CD4-positive, alpha-beta T cell treated with Interleukin-21 for 1 hour (primary cell): ENCODE data around the gene NQO2.
A peak's percentile ranks its signal among the peaks of the same experiment; 100 is the strongest.
"Not testable (repeated sequence)": the region's sequence is repeated elsewhere in the genome, so short reads cannot be mapped to it uniquely, and the experiment has no call there.

Source experiments
- DNase-seq: peaks from one replicate; pipeline ENCODE4 v3.0.0-alpha.2; 2020

Gene NQO2

GRCh38 chr6:2990248-2990931, 9.3 kb upstream of the NQO2 start:
- DNase-seq, result peak; percentile 34

GRCh38 chr6:2990932-2991506, 8.7 kb upstream of the NQO2 start:
- DNase-seq, result peak; percentile 12

- no peak for DNase-seq
Observed at GRCh38 chr6:2992330-2992979, 7.2 kb upstream of the NQO2 start.

DNA sequence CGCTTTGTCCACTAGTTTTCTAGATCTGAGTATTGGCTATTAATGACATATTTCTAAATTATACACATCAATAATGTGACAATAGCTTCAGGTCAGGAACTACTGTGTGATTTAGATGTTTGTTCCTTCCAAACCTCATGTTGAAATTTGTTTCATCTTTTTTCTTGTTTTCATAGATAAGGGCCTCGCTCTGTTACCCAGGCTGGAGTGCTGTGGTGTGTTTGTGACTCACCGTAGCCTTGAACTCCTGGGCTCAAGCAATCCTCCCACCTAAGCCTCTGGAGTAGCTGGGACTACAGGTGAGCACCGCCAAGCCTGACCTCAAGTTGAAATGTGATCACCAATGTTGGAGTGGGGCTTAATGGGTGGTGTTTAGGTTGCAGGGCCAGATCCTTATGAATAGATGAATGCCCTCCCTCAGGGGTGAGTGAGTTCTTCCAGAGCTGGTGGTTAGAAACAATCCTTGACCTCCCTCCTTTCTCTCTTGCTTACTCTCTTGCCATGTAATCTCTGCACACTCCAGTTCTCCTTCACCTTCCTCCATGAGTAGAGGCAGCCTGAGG, 5.9 kb upstream of the NQO2 start:
- no peak for DNase-seq

- peak; percentile 77 for DNase-seq
Observed at GRCh38 chr6:2998249-2998997, 1.3 kb upstream of the NQO2 start.

- no peak for DNase-seq
Observed at GRCh38 chr6:2998998-2999617, 586 bp upstream of the NQO2 start.

DNA sequence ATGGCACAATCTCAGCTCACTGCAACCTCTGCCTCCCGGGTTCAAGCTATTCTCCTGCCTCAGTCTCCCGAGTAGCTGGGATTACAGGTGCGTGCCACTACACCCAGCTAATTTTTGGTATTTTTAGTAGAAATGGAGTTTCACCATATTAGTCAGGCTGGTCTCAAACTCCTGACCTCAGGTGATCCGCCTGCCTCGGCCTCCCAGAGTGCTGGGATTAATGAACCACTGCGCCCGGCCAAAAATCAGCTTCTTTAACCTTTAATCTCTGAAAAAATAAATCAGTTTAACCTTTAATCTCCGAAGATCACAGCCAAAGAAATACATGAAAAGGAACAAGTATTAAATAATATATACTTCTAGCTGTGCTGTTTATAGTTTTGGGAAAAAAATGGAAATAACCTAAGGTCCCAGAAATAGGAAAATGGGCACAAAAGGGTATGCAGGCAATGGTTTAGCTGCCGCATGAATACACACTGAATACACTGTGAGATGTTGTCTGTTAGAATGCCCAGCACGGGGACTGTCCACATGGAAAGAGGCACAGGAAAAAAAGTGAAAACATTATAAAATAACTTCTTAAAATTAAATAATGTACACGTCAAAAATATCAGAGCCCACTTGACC, 1.6 kb downstream of the NQO2 start:
- no peak for DNase-seq

- peak; percentile 71 for DNase-seq
Observed at GRCh38 chr6:3001773-3002293, 2.1 kb downstream of the NQO2 start.

GRCh38 chr6:3003226-3003625, 3.5 kb downstream of the NQO2 start:
- DNase-seq, result not testable (repeated sequence)

- DNase-seq, result no peak
Observed at GRCh38 chr6:3005077-3005476, 5.4 kb downstream of the NQO2 start.

- DNase-seq, result no peak
Observed at GRCh38 chr6:3005874-3006273, 6.2 kb downstream of the NQO2 start.

GRCh38 chr6:3006476-3006875, 6.8 kb downstream of the NQO2 start:
- no peak for DNase-seq

DNA sequence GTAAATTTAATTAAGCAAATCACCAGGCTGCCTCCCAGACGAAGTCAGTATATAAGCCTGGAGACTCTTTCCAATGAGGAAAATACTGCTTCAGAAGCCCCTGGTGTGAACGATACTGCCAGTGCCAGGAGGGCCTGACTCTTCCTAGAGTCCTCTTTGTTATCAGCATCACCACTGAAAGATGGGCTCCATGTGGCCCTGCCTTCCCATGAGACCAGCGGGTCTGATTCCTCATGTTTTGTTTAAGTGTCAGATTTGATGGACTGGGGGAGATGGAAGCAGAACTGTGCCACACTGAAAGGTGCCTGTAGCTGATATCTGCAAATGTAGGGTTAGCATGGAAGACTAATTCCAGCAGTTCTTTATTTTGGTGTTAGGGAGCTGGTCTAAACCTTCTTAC, 7.9 kb downstream of the NQO2 start:
- no peak for DNase-seq

DNA sequence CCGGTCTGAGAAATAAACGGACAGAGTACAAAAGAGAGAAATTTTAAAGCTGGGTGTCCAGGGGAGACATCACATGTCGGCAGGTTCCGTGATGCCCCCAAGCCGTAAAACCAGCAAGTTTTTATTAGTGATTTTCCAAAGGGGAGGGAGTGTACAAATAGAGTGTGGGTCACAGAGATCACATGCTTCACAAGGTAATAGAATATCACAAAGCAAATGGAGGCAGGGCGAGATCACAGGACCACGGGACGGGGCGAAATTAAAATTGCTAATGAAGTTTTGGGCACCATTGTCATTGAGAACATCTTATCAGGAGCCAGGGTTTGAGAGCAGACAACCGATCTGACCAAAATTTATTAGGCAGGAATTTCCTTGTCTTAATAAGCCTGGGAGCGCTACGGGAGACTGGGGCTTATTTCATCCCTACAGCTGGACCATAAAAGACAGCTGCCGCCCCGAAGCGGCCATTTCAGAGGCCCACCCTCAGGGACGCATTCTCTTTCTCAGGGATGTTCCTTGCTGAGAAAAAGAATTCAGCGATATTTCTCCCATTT, 9.1 kb downstream of the NQO2 start:
- DNase-seq, result not testable (repeated sequence)

DNA sequence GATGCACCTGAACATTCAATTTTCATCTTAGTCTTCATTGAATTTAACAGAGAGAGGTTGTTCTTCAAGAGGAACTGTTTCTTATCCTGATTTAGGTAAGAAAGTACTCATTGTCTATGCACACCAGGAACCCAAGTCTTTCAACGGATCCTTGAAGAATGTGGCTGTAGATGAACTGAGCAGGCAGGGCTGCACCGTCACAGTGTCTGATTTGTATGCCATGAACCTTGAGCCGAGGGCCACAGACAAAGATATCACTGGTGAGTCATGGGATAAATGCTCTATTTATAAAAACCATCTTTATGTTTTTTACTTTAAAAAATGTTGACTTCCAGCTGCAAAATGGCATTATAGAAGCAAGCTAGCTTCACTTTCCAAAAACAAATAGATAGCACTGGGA, 10.2 kb downstream of the NQO2 start:
- no peak for DNase-seq

DNA sequence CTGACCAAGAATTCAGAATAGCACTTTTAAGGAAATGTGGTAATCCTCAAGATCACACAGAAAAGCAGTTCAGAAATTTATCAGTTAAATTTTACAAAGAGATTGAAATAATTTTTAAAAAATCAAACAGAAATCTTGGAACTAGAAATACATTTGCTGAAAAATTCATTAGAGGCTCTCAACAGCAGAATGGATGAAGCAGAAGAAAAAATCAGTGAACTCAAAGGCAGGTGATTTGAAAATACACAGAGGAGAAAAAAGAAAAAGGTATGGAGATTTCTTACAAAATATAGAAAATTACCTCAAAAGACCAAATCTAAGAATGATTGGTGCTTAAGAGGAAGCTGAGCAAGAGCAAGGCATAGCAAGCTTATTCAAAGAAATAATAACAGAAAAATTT, 11.5 kb downstream of the NQO2 start:
- DNase-seq, result no peak

- DNase-seq, result no peak
Observed at GRCh38 chr6:3011592-3011991, 11.9 kb downstream of the NQO2 start.

DNA sequence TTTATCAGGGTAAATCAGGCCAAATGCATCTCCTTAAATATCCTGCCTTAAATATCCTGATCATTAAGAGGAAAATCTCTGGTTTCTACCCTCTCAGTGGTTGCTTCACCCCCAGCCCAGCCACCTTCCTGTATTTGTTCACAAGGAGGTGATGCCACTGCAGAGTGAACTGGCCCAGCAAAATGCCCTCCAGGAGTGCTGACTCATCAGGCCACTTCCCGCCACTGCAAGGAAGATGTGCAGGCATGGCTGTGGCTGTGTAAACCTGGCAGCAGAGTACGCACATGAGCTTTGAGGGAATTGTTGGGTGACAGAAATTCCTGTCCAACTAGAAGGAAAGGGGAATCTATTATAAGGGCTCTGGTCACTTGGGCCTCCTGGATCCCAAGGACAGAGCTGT, 13.8 kb downstream of the NQO2 start:
- DNase-seq, result no peak

DNA sequence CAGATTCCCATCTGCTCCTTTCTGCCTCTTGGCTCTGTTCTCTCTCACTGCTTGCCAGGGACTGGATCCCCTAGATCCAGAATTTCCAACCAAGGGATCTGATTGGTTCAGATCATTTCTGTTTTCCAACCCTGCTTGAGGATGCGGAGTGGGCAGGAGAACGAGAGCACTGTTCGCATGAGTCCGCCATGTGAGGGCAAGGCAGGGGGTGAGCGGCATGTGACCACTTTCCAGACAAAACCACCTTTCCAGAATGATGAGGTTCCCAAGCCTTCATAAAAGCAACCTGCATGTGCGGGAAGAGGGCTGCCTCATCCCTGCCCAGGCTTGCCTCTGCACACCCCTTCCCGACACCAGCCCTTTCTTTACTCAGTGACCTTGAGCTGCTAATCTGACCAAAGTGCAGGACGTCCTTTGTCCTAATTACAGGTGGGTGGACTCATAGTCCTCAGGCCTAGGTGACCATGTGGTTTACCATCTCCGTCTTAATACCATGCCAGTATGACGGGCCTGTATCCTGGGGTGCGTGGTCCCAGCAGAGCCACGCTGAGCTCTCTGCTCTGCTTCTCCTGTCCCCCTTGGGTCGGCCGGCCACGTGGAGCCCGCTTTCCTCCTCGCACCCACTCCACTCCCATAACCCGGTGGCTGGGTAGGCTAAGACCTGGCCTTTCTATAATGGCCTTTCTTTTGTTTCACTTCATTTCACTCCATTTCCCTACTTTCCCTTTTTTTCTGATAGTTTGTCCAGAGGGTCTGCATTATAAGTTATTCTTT, 14.4 kb downstream of the NQO2 start:
- no peak for DNase-seq

DNA sequence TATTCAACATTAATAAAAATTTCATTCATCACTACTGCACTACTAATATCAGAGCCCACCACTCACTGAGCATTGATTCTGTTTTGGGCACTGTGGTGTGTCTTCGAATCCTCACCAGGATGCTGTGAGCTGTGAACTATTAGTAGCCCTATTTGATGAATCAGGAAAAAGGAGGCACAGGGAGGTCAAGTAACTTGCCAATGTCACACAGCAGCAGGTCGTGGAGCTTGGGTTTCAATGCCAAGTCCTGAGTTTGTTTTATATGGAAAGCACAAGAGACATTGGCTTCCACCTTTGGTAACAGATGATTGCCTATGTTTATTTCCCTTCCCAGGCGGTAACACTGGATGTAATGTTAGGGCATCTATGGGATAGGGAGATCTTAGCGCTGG, 15.0 kb downstream of the NQO2 start:
- DNase-seq, result no peak

DNA sequence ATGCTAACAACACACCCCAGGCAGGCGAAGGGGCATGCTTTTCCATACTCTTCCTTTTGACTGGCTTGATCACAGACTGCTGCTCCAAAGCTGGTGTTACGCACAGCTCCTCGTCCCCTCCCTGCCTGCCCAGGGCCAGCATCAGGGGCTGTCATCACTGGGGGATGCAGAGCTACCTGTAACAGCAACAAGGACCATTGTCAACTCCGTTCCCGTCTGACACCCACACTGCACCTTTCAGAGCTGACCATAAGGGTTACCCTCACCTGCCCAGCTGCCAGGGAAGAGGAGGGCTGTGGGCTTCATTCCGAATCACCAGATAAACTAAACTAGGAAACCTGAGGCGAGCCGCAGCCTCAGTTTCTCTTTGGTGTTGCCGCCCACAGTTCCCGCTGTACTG, 15.4 kb downstream of the NQO2 start:
- no peak for DNase-seq
